Thoracic aorta (tissue), 2 donors: ENCODE results near the gene DLX5. TPM values are rescaled to one million over a fixed set of nuclear protein-coding genes. Genes with fewer than 3 reads are reported as not detected.
A peak's percentile ranks its signal among the peaks of the same experiment; 100 is the strongest.
"Not testable (repeated sequence)": the region's sequence is repeated elsewhere in the genome, so short reads cannot be mapped to it uniquely, and the experiment has no call there.

Experiments used
- ATAC-seq: fragments of 150-250 bp; one replicate; pipeline ENCODE4 v1.8.0; 2017; ENCODE audit warnings: low read depth; ENCODE audit not compliant: insufficient number of reproducible peaks, low FRiP score
- DNase-seq: peaks from one replicate; pipeline ENCODE4 v3.0.0-alpha.2; 2020; ENCODE audit warnings: low spot score
- H3K27ac ChIP-seq, 2 donors: fragments of 200-600 bp; sonication (generic); 1 replicate in 1 of 2; 2 replicates in 1 of 2; pipeline ENCODE4 v1.5.1; 2016; ENCODE audit warnings: mild to moderate bottlenecking in 2 of 2, moderate library complexity in 2 of 2
- H3K27me3 ChIP-seq: fragments of 200-600 bp; sonication (generic); replicated peaks from 2 replicates; pipeline ENCODE4 v1.6.0; 2016; ENCODE audit warnings: mild to moderate bottlenecking; ENCODE audit not compliant: insufficient read depth
- H3K36me3 ChIP-seq: fragments of 200-600 bp; sonication (generic); one replicate; pipeline ENCODE4 v1.5.1; 2016
- H3K4me1 ChIP-seq, 2 donors: fragments of 200-600 bp; sonication (generic); 1 replicate in 1 of 2; 2 replicates in 1 of 2; pipeline versions ENCODE4 v1.5.1 to v1.6.0; 2016; ENCODE audit warnings: low read depth in 2 of 2, mild to moderate bottlenecking in 1 of 2; ENCODE audit not compliant: control insufficient read depth in 1 of 2
- H3K4me3 ChIP-seq: fragments of 200-600 bp; sonication (generic); 2 replicates; pipeline ENCODE4 v1.5.1; 2016; ENCODE audit warnings: mild to moderate bottlenecking
- H3K9me3 ChIP-seq: fragments of 200-600 bp; sonication (generic); 2 replicates; pipeline ENCODE4 v1.5.1; 2016
- CTCF ChIP-seq: fragments of 200-600 bp; sonication (generic); IDR thresholded peaks from one replicate; pipeline ENCODE4 v1.5.1; 2019; ENCODE audit warnings: antibody characterized with exemption
- total RNA-seq, 2 donors: library from RNA; depleted of rRNA; stranded (reverse); fragments of >200 nt; gene quantifications; one replicate each; pipeline versions ENCODE4 v1.1.0 to v1.2.3, GENCODE V29; 2016

DLX5 gene
- total RNA-seq, 2 donors from 2014 or later: 0.92 TPM; not detected in 1

- H3K27me3 ChIP-seq: no peaks in the 10 kb centered on the region
- no peak overlapping the region for H3K27ac ChIP-seq
- H3K36me3 ChIP-seq: no peaks in the 10 kb centered on the region
- TF ChIP-seq CTCF: no peak
- H3K4me3 ChIP-seq: no peak overlapping the region
- ATAC-seq: no peak
- H3K9me3 ChIP-seq: no peaks in the 10 kb centered on the region
- no peak for DNase-seq
- H3K4me1 ChIP-seq: no peaks in the 10 kb centered on the region
These were observed 14.9 kb upstream of the DLX5 start for GRCh38 chr7:97039374-97040065.

DNA sequence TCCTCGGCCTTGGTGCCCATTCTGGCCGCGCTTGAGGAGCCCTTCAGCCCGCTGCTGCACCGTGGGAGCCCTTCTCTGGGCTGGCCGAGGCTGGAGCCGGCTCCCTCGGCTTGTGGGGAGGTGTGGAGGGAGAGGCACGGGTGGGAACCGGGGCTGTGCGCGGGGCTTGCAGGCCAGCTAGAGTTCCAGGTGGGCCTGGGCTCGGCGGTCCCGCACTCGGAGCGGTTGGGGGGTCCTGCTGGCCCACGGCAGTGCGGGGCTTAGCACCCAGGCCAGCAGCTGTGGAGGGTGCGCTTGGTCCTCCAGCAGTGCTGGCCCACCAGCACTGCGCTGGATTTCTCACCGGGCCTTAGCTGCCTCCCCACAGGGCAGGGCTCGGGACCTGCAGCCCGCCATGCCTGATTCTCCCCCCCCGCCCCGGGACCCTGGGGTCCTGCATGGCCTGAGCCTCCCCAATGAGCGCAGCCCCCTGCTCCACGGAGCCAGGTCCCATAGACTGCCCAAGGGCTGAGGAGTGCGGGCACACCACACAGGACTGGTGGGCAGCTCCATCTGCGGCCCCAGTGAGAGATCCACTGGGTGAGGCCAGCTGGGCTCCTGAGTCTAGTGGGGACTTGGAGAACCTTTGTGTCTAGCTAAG lies 9.7 kb upstream of the DLX5 start:
- DNase-seq, ATAC-seq, H3K4me1 ChIP-seq, H3K27ac ChIP-seq, H3K9me3 ChIP-seq, H3K36me3 ChIP-seq, H3K4me3 ChIP-seq, H3K27me3 ChIP-seq: not testable (repeated sequence)

DNA sequence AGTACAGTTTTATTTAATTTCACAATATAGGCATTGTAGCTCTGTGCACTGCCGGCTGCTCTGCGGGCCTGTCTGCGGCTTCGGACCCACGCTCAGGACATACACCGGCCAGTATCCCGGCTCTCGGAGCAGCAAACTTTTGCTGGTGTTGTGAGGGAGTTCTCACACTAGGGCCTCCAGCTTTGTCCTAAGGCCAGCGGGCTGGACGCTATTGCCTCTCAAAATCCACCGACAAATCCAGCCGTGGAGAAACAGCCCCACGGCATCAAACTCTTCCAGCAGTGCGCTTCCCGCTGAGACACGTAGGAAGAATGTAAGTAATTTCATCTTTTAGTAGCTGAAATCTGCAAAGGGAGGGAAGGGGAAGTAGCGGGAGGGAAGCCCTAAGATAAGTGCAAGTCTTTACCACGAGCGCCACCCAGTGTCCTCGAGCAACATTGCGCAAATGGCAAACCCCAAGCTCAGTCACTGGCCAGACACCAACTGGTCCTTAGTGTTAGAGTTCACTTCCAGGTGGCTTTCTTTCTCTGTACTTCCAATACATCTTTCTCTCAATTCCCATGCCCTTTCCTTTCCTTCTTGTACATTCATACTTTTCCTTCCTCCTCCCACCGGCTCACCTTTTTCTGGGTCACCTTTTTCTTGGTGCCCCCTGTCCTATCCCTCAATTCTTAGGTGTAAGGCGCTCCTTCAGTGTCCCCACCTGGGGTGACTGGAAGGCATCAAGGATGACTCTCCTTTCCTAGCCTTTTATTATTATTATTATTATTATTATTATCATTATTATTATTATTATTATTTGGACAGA lies 3.0 kb upstream of the DLX5 start:
- Histone ChIP-seq H3K4me3 (peak overlapping the region; percentile 64), H3K27me3 (peaks cover under 1% of the 10 kb centered on the region), H3K36me3 (no peaks in the 10 kb centered on the region), H3K9me3 (no peaks in the 10 kb centered on the region), H3K4me1 (peaks cover 10 to 31% of the 10 kb centered on the region in 2 donors), H3K27ac (no peak overlapping the region)
- DNase-seq (no peak), ATAC-seq (peak; percentile 41)
- peak; percentile 83 for TF ChIP-seq CTCF

DNA sequence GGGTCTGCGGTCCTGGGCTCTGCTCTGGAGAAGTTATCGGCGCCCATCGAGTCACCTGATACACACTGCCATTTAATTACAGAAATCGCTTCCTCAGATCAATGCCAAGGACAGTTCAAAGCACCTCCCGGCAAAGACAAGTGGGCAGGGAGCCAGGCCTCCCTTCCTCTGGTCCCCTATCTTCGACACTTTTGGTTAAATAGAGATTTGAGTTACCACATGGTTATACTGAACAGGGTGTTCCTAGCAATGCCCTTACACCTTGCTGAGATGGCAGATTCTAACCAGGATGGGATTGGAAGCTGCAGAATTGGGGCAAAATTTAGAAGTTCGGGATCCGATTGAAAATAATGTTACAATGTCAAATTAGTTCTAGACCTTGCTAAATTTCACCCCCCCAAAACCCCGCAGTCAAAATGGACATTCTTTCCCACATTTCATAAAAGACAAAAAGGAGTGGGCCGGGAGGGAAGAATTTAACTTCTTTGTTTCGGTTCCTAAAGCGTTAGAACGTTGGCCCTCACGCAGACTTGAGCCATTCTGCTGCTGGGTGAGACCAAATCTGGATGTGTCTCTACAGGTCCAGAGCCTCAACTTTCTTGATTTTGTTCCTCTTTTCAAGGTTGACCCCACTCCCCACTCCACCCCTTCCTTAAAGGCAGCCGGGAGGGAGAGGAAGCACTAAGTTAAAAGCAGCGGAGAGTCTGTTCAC lies 2.2 kb upstream of the DLX5 start:
- Histone ChIP-seq H3K36me3 (no peaks in the 10 kb centered on the region), H3K27ac (no peak overlapping the region), H3K4me1 (peaks cover 10 to 31% of the 10 kb centered on the region in 2 donors), H3K9me3 (no peaks in the 10 kb centered on the region), H3K4me3 (peak overlapping the region; percentile 64), H3K27me3 (peaks cover 8% of the 10 kb centered on the region)
- ATAC-seq (no peak), DNase-seq (no peak)
- no peak for TF ChIP-seq CTCF

DNA sequence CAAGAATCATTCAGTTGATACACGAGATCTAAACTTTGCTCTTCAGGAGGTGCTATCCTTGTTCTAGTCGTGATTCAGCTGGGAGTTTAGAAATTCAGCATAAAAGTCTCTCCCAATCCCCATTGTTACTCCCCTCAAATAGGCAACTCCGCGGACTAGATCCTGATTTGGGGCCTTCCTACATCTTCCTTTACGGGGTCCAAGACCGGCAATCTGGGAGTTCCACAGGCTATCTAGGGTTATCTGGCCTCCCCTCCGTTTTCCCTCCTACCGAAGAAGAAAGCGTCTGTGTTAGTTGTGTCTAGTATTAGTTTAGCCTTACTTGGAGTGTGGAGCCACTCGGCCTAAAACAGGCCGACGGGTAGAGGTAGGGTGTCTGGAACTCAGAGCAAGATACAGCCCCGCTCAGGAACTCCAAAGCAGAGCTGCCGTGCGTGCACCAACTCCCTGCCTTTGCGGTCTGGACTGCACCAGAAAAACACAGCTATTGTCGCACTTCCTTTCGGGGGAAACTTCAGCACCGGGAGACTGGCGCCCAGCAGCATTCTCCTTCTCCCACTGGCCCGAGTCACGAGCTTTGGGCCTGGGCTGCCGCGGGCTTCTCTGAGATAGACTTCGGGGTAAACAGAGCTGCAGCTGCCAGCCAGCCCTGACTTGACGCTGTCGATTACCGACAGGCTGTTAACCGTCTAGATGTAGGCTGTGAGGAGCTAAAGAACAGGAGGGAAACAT lies 1.5 kb upstream of the DLX5 start:
- no peaks in the 10 kb centered on the region for H3K36me3 ChIP-seq
- DNase-seq (no peak), ATAC-seq (no peak)
- H3K4me1 ChIP-seq: peaks cover 10 to 38% of the 10 kb centered on the region in 2 donors
- H3K9me3 ChIP-seq: no peaks in the 10 kb centered on the region
- peaks cover 16% of the 10 kb centered on the region for H3K27me3 ChIP-seq
- H3K4me3 ChIP-seq: peak overlapping the region; percentile 64
- no peak overlapping the region for H3K27ac ChIP-seq
- TF ChIP-seq CTCF: no peak
